GM19043 (cell line): Measurements from ENCODE around the gene DUSP5.
A peak's percentile ranks its signal among the peaks of the same experiment; 100 is the strongest.

Source experiments
- ATAC-seq: cut with Tn5 transposase; IDR thresholded peaks from one replicate; pipeline ENCODE4 v1.9.1; 2021; ENCODE audit warnings: low read depth; ENCODE audit not compliant: unreplicated experiment

The DUSP5 gene

GRCh38 chr10:110479710-110480109, 18.0 kb upstream of the DUSP5 start:
- ATAC-seq: no peak

- ATAC-seq: no peak
Measured at GRCh38 chr10:110480387-110480786, 17.3 kb upstream of the DUSP5 start.

- ATAC-seq: no peak
Measured at GRCh38 chr10:110481919-110482318, 15.8 kb upstream of the DUSP5 start.

- ATAC-seq: no peak
Measured at GRCh38 chr10:110483633-110484032, 14.1 kb upstream of the DUSP5 start.

GRCh38 chr10:110485541-110485940, 12.2 kb upstream of the DUSP5 start:
- ATAC-seq: no peak

GRCh38 chr10:110486680-110487410, 10.9 kb upstream of the DUSP5 start:
- ATAC-seq: no peak

GRCh38 chr10:110487411-110488331, 10.0 kb upstream of the DUSP5 start:
- no peak for ATAC-seq

GRCh38 chr10:110488332-110488681, 9.4 kb upstream of the DUSP5 start:
- no peak for ATAC-seq

GRCh38 chr10:110488940-110489339, 8.8 kb upstream of the DUSP5 start:
- no peak for ATAC-seq

GRCh38 chr10:110490640-110491039, 7.1 kb upstream of the DUSP5 start:
- no peak for ATAC-seq

- no peak for ATAC-seq
Measured at GRCh38 chr10:110491346-110491745, 6.4 kb upstream of the DUSP5 start.

GRCh38 chr10:110492069-110492822, 5.5 kb upstream of the DUSP5 start:
- peak; percentile 52 for ATAC-seq

GRCh38 chr10:110493832-110494426, 3.8 kb upstream of the DUSP5 start:
- no peak for ATAC-seq

GRCh38 chr10:110494532-110494931, 3.2 kb upstream of the DUSP5 start:
- ATAC-seq: no peak

- ATAC-seq: no peak
Measured at GRCh38 chr10:110495731-110496552, 1.8 kb upstream of the DUSP5 start.

GRCh38 chr10:110496553-110497437, 912 bp upstream of the DUSP5 start:
- ATAC-seq: no peak

GRCh38 chr10:110498087-110498981, 627 bp downstream of the DUSP5 start:
- ATAC-seq: peak; percentile 2
